ENCODE results near the gene SNTN. TPM values are rescaled to one million over a fixed set of nuclear protein-coding genes. Genes with fewer than 3 reads are reported as not detected.

The SNTN gene
- total RNA-seq, 4 donors from 2014 or later, result not detected

GRCh38 chr3:63687278-63688225 is 35.1 kb downstream of the SNTN start:
- WGBS, 2 donors, result 61 to 70% methylated on average over 9 of the region's 9 CpGs
- Histone ChIP-seq H3K9me3 (peaks cover 0 to 5% (median 0%) of the 10 kb centered on the region in 4 donors), H3K27ac (no peak overlapping the region), H3K27me3 (no peaks in the 10 kb centered on the region), H3K4me3 (no peak overlapping the region), H3K4me1 (no peaks in the 10 kb centered on the region), H3K36me3 (no peaks in the 10 kb centered on the region)
- TF ChIP-seq POLR2A (IDR thresholded peaks at IDR 0.05) (no peak), CTCF (IDR thresholded peaks at IDR 0.05) (no peak)
- DNase-seq (ENCODE audit: low spot score in 2 of 2), result no peak

GRCh38 chr3:63689285-63689684 is 36.8 kb downstream of the SNTN start:
- Histone ChIP-seq H3K27ac (no peak overlapping the region), H3K4me1 (no peaks in the 10 kb centered on the region), H3K27me3 (no peaks in the 10 kb centered on the region), H3K9me3 (peaks cover 0 to 13% (median 0%) of the 10 kb centered on the region in 4 donors), H3K36me3 (no peaks in the 10 kb centered on the region), H3K4me3 (no peak overlapping the region)
- WGBS, 2 donors, result 38 to 47% methylated on average over 1 of the region's 1 CpG
- TF ChIP-seq EP300 (IDR thresholded peaks at IDR 0.05), result no peak
- TF ChIP-seq POLR2A (IDR thresholded peaks at IDR 0.05), result no peak
- no peak for TF ChIP-seq CTCF (IDR thresholded peaks at IDR 0.05)
- no peak for DNase-seq (ENCODE audit: low spot score in 2 of 2)

- H3K27ac ChIP-seq, result no peak overlapping the region
- H3K36me3 ChIP-seq, result no peaks in the 10 kb centered on the region
- H3K27me3 ChIP-seq, result no peaks in the 10 kb centered on the region
- H3K9me3 ChIP-seq, result peaks cover 0 to 23% (median 0%) of the 10 kb centered on the region in 4 donors
- no peak for TF ChIP-seq POLR2A (IDR thresholded peaks at IDR 0.05)
- no peak for TF ChIP-seq CTCF (IDR thresholded peaks at IDR 0.05)
- no peak for TF ChIP-seq EP300 (IDR thresholded peaks at IDR 0.05)
- H3K4me1 ChIP-seq, result no peaks in the 10 kb centered on the region
- H3K4me3 ChIP-seq, result no peak overlapping the region
- no peak for DNase-seq (ENCODE audit: low spot score in 2 of 2)
These were observed 40.9 kb downstream of the SNTN start for GRCh38 chr3:63693351-63693750.

GRCh38 chr3:63705092-63705645 is 52.7 kb downstream of the SNTN start:
- TF ChIP-seq POLR2A (IDR thresholded peaks at IDR 0.05), result no peak
- TF ChIP-seq EP300 (IDR thresholded peaks at IDR 0.05), result no peak
- 85 to 88% methylated on average over 4 of the region's 4 CpGs for WGBS, 2 donors
- no peaks in the 10 kb centered on the region for H3K36me3 ChIP-seq

GRCh38 chr3:63706321-63707085 is 54.0 kb downstream of the SNTN start:
- Histone ChIP-seq H3K4me3 (no peak overlapping the region), H3K27ac (no peak overlapping the region), H3K27me3 (no peaks in the 10 kb centered on the region), H3K36me3 (no peaks in the 10 kb centered on the region), H3K4me1 (peaks cover 0 to 12% (median 0%) of the 10 kb centered on the region in 4 donors), H3K9me3 (no peaks in the 10 kb centered on the region)
- DNase-seq (ENCODE audit: low spot score in 2 of 2), result no peak
- no peak for TF ChIP-seq EP300 (IDR thresholded peaks at IDR 0.05)
- 53 to 57% methylated on average over 4 of the region's 4 CpGs for WGBS, 2 donors

More at GRCh38 chr3:63705092-63705645, 52.7 kb downstream of the SNTN start:
- no peak overlapping the region for H3K27ac ChIP-seq
- H3K9me3 ChIP-seq, result no peaks in the 10 kb centered on the region
- DNase-seq (ENCODE audit: low spot score in 2 of 2), result no peak
- H3K4me1 ChIP-seq, result peaks cover 0 to 12% (median 0%) of the 10 kb centered on the region in 4 donors
- no peaks in the 10 kb centered on the region for H3K27me3 ChIP-seq
- H3K4me3 ChIP-seq, result no peak overlapping the region
